Vagina (tissue), 2 donors: ENCODE results near the gene RSU1.

Experiments used
- CTCF ChIP-seq, 3 experiments: fragments of 450-650 bp in 2 of 3; fragments of 200-600 bp in 1 of 3; sonication (generic) in 1 of 3; IDR thresholded peaks; one replicate each; pipeline ENCODE4 v1.5.1; 2017 to 2019; ENCODE audit warnings: antibody characterized with exemption in 3 of 3, mild to moderate bottlenecking in 2 of 3, moderate library complexity in 2 of 3
- POLR2A ChIP-seq, 2 donors: fragments of 450-650 bp; IDR thresholded peaks; one replicate each; pipeline ENCODE4 v1.6.1; 2017; ENCODE audit warnings: antibody characterized with exemption in 2 of 2, mild to moderate bottlenecking in 2 of 2, moderate library complexity in 2 of 2

- TF ChIP-seq CTCF (IDR thresholded peaks at IDR 0.05) = no peak
- no peak for TF ChIP-seq POLR2A (IDR thresholded peaks at IDR 0.05)
Measured at GRCh38 chr10:16752099-16752498, 65.1 kb downstream of the RSU1 start.
